HCT116 (cell line): ENCODE results near the gene MORF4L2.

Experiments used
- CTCF ChIP-seq, 3 experiments: fragments of 200-600 bp in 1 of 3; sonication (generic) in 1 of 3; IDR thresholded peaks in 2 of 3; conservative IDR thresholded peaks in 1 of 3; 2 replicates each; pipeline ENCODE4 v1.5.1; 2012 to 2017; ENCODE audit warnings: low read depth in 2 of 3, low read length in 2 of 3, antibody characterized with exemption in 1 of 3, borderline replicate concordance in 1 of 3, control low read depth in 1 of 3, mild to moderate bottlenecking in 1 of 3, mixed read lengths in 1 of 3, mixed run types in 1 of 3, moderate library complexity in 1 of 3; ENCODE audit not compliant: insufficient read depth in 1 of 3
- FOSL1 ChIP-seq: IDR thresholded peaks from 2 replicates; pipeline ENCODE4 v1.6.1; 2012; ENCODE audit warnings: low read depth

- TF ChIP-seq CTCF (IDR thresholded peaks at IDR 0.05 in 2 of 3, conservative IDR thresholded peaks at IDR 0.05 in 1 of 3; ENCODE audit: borderline replicate concordance in 1 of 3, insufficient read depth in 1 of 3, low read depth in 2 of 3, low read length in 2 of 3) (no peak), FOSL1 (no peak)
These were observed 40.6 kb upstream of the MORF4L2 start for GRCh38 chrX:103727115-103727514.
